HTERT RPE-1 (cell line): ENCODE measurements around the gene ERBIN.
"Not testable (repeated sequence)": the region's sequence is repeated elsewhere in the genome, so short reads cannot be mapped to it uniquely, and the experiment has no call there.

Experiments
- in situ Hi-C: fragments of 300-500 bp; cut with MboI; formaldehyde crosslinking; loops from 4 replicates; pipeline ENCODE4 v1.14.3; 2020; ENCODE audit warnings: low sequenced_read_pairs

ERBIN gene, protein sequence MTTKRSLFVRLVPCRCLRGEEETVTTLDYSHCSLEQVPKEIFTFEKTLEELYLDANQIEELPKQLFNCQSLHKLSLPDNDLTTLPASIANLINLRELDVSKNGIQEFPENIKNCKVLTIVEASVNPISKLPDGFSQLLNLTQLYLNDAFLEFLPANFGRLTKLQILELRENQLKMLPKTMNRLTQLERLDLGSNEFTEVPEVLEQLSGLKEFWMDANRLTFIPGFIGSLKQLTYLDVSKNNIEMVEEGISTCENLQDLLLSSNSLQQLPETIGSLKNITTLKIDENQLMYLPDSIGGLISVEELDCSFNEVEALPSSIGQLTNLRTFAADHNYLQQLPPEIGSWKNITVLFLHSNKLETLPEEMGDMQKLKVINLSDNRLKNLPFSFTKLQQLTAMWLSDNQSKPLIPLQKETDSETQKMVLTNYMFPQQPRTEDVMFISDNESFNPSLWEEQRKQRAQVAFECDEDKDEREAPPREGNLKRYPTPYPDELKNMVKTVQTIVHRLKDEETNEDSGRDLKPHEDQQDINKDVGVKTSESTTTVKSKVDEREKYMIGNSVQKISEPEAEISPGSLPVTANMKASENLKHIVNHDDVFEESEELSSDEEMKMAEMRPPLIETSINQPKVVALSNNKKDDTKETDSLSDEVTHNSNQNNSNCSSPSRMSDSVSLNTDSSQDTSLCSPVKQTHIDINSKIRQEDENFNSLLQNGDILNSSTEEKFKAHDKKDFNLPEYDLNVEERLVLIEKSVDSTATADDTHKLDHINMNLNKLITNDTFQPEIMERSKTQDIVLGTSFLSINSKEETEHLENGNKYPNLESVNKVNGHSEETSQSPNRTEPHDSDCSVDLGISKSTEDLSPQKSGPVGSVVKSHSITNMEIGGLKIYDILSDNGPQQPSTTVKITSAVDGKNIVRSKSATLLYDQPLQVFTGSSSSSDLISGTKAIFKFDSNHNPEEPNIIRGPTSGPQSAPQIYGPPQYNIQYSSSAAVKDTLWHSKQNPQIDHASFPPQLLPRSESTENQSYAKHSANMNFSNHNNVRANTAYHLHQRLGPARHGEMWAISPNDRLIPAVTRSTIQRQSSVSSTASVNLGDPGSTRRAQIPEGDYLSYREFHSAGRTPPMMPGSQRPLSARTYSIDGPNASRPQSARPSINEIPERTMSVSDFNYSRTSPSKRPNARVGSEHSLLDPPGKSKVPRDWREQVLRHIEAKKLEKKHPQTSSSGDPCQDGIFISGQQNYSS (N-terminal part only)

DNA sequence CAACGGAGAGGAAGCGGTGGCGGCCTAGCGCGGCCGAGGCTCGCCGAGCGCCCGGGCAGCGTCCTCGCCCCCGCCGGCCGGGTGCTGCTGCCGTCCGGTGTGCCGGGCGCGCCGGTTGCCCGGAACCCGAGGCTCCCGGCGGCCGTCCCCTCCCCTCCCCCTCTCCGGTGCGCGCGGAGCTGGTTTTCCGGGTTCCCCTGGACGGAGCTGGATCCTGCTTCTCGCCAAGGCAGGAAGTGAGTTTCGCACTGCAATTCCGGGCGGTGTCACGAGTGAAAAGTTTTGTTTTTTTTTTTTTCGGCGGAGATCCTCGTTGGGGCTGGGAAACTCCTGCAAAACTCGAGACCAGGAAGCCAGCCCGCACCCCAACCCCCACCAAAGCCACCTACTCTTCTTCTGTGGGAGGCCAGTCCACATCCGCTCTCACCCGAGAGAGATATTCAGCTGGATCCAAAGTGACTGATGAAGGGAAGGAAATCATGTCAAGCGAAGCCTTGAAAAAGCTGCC, at the start of gene ERBIN:
ERBIN (plus strand) TSS at position 300 of the 508 bp plus-strand sequence. CDS start 66,144 bp downstream, outside the sequence.
- in situ Hi-C loops: no loop called here

DNA sequence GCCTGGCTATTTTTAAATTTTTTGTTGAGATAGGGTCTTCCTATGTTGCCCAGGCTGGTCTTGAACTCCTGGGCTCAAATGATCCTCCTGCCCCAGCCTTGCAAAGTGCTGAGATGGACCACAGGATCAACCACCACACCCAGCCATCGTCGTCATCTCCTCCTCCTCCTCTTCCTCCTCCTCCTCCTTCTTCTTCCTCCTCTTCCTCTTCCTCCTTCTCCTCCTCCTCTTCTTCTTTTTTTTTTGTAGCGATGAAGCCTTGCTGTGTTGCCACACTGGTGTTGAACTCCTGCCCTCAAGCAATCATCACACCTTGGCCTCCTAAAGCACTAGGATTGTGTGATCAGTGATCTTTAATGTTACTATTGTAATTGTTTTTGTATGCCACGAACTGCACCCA, 49.4 kb upstream of the ERBIN start:
- in situ Hi-C loops: no loop called here

DNA sequence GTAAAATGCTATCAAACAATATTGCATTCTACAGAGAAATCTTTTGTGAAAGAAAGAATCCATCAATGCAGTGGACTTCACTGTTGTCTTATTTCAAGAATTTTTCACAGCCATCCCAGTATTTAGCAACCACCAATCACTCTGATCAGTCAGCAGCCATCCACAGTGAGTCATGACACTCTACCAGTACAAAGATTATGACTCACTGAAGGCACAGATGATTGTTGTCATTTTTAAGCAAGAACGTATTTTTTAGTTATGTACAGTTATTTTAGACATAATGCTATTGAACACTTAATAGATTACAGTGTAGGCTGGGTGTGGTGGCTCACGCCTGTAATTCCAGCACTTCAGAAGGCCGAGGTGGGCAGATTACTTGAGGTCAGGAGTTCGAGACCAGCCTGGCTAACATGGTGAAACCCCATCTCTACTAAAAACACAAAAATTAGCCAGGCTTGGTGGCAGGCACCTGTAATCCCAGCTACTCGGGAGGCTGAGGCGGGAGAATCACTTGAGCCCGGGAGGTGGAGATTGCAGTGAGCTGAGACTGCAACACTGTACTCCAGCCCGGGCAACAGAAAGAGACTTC, 46.6 kb upstream of the ERBIN start:
- in situ Hi-C loops: not testable (repeated sequence)

DNA sequence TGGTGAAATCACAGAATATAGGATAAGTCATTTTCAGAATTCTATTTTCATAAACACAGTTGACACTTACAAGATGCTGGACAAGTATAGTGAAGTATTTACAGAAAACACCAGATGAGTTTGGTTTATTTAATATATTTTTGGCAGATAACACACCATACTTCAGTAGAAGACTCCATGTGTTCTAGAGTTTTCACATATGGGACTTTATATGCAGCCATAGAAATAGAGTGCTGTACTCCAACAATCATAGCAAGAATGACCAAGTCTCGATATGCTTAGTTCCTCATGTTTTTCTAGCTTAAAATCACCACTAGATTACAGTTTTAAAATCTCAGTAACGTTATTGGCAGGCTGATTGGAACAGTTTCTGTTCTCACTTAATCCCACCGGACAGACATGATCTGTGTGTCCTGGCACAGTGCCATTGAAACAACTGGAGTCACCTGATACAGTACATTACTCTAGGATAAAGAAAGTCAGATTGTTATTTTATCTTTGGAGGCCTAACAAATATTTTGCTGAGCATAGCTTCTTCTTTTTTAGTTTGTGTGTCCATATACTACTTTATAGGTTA, 45.8 kb upstream of the ERBIN start:
- in situ Hi-C loops: no loop called here

DNA sequence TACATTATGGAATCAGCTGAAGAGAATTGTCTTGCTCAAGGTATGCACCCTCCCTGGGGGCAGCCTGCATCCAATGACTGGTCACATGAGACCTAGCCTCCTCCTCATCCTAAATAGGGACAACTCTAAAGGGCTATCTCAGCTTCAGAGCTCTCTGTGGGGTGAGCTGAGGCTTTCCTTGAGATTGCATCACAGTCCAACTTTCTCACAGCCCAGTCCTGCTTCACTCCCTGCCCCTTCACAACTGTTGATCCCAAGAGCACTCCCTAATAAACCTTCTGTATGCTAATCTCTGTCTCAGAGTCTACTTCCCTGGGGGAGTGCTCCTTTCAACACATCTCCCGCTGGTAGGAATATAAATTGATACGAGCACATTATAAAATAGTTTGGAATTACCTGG, 44.1 kb upstream of the ERBIN start:
- in situ Hi-C loops: no loop called here

DNA sequence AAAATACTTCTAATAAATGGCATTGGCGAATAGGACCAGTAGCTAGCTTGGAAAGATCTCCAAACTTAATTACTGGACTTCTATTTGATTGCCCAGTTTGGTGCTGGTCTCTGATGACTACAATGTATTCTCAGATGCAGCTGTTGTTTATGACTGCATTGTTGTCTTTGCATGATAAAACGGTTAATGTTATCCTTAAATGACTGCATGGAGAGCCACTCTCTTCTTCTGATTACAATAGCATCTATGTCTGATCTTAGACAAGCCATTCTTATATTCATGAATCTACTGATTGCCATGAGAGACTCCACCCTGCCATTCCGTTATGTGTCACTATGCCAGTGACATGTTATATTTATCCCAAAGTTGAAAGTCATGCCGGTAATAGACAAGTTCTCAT, 42.9 kb upstream of the ERBIN start:
- in situ Hi-C loops: no loop called here

DNA sequence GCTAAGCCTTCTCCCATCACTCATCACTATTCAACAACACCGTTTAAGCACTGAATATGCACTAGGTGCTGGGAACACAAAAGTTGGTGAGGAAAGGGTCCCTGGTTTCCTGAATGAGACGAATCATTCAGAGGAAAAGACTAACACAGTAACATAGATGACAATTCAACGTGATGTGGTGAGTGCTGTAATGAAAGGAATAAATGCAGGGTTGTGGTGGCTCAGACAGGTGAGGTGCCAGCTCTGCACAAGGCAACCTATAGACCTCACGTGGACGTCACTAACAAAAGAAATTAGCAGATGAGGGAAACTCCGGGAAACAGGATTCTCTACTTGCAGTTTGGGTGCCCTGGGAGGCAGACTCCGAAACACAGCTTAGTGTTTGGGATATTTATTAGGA, 40.0 kb upstream of the ERBIN start:
- in situ Hi-C loops: no loop called here

DNA sequence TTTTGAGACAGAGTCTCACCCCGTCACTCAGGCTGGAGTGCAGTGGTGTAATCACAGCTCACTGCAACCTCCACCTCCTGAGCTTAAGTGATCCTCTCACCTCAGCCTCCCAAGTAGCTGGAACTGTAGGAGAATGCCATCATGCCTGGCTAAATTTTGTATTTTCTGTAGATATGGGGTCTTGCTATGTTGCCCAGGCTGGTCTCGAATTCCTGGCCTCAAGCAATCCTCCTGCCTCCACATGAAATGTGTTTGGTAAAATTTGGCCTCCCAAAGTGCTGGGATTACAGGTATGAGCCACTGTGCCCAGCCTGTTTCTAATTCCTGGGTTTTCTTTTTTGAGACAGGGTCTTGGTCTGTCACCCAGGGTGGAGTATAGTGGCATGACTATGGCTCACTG, 34.4 kb upstream of the ERBIN start:
- in situ Hi-C loops: not testable (repeated sequence)

DNA sequence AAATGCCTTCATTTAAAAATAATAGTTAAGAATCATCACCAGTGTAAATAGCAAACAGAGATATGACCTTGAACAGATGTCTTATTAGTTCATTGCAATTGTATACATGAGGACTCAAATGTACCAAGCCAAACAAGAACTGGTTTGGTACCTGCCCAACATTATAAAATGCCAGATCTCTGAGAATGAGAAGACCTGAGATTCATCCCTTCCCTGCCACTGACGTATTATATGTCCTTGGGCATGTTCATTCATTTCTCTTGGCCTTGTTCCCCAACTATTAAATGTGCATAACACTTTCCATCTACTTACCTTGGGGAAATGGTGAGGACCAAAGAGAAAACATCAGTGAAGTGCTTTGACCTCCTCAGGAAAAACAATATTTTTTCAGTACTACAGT, 33.6 kb upstream of the ERBIN start:
- in situ Hi-C loops: no loop called here

DNA sequence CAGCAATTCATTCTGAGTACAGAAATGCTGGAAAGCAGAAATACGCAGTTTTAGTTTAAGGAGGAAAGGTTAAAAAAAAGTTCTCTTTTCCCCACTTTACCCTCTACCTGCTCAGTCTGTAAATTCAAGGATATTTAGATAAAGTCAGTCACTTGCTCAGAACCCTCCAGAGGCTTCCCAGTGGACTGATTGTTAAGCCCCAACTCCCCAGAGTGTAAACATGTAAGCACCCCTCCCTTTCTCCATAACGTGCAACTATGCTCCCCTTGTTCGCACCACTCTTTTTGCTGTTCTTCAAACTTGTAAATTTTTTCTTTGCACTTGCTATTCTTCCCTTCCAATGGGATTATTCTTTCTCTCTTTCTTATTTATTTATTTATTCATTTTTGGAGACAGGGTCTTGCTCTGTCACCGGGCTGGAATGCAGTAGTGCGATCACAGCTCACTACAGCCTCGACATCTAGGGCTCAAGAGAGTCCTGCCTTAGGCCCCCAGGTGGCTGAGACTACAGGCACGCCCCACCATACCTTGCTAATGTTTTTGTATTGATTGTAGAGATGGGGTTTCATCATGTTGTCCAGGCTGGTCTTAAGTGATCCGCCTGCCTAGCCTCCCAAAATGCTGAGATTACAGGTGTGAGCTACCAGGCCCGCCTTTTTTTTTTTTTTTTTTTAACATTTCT, 32.5 kb upstream of the ERBIN start:
- in situ Hi-C loops: no loop called here

DNA sequence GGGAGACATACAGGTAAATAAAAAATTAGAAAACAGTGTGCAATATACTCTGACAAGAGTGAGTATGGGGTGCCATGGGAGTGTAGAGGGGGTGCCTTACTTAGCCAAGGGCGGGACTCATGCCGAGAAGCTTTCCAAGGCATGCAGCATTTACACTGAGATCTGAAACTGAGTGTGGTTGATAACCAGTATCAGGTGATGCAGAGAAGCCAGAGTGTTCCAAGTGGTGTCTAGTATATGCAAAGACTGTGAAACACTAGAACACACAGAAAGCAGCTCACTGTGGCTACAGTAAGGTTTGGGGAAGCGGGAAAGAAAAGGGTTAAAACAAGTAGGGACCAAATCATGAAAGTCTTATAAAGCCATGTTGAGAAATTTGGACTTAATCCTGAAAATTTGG, 30.5 kb upstream of the ERBIN start:
- in situ Hi-C loops: no loop called here

DNA sequence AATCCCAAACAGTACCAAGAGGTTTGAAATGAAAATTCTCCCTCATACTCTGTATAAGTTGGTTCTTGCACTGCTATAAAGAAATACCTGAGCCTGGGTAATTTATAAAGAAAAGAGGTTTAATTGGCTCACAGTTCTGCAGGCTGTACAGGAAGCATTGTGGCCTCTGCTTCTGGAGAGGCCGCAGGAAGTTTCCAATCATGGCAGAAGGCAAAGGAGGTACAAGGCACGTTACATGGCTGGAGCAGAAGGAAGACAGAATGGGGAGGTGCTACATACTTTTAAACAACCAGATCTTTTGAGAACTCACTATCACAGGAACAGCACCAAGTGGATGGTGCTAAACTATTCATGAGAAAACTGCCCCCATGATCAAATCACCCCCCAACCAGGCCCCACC, 25.6 kb upstream of the ERBIN start:
- in situ Hi-C loops: no loop called here

DNA sequence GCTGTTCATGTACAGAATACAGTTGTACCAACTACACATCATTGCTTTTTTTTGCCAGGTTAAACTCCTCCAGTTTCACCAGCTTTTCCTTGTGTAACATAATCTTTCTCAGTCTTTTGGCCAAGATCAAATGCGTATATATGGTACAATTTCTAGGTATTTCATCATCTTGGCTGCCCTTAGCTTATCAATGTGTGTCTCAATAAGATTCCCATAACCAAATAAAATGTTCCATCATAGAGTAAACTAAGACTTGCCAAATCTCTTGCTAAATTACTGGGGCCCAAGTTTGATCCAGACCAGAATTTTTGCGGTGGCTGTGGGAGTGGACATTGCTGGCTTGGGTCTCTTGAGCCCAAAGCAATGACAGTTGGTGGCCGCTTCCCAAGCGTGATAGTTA, 24.3 kb upstream of the ERBIN start:
- in situ Hi-C loops: no loop called here

DNA sequence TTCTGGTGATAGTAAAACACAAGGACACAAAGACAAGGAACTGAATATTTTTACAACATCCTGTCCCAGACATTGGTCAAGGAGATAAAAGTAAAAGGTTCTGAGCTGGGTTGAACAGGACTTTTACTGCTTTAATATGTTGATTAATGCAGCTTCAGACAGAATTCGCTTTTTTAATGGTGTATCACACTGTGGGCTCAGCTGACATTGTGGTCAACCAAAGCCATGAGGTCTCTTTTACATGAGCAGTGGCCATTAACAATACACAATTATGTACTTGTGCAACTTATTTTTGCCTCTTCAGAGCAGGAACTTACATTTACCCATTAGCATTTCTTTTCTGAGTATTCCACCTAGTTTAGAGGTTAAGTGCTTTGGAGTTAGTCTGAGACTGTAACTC, 22.8 kb upstream of the ERBIN start:
- in situ Hi-C loops: no loop called here

DNA sequence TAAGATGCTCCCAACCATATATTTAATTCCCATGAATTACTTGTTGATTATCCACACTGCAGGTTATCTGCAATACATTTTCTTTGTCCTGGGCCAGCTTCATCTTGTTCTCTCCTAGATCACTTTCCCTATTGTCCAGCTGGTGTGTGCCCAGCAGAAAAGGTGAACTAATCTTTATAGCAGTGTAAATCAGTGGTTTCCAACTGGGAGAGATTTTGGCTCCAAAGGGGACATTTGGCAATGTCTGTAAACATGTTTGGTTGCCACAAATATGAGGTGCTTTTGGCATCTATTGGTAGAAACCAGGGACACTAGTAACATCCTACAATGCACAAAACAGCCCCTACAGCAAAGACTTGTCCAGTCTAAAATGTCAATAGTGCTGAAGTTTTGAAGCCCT, 20.1 kb upstream of the ERBIN start:
- in situ Hi-C loops: no loop called here

DNA sequence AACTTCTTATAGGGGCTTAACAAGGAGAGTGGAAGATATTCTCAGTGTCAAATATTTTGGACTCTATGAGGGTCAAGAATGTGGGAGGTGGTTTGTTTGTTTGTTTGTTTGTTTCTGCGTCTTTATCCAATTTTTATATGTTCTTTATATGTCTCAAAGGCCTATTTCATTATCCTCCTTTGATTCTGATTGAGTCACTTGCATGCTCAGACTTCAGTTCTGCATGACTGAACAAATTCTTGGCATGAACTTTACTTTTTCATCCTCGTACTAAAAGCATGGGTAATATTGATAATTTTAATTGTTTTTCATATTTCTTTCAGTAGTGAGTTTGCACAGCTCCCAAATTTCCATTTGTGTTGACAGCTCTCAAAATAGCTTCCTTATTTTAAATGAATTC, 19.2 kb upstream of the ERBIN start:
- in situ Hi-C loops: no loop called here

DNA sequence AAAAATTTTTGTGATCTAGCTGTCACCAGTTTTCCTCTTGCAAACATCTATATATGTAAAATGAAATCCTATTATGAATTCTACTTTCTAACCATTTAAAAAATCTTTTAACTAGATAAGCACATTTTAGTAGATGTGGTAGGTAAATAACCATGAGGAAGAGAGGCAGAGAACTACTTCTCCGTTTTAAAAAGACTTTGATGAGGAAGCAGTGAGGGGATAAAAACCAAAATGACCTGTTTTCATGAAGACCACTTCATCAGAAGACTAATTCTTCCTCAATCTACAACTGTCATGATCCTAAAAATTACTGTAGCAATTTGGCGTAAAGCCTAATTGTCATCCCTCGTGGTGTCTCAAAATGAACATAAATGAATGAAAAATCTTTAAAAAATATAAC, 15.7 kb upstream of the ERBIN start:
- in situ Hi-C loops: no loop called here

DNA sequence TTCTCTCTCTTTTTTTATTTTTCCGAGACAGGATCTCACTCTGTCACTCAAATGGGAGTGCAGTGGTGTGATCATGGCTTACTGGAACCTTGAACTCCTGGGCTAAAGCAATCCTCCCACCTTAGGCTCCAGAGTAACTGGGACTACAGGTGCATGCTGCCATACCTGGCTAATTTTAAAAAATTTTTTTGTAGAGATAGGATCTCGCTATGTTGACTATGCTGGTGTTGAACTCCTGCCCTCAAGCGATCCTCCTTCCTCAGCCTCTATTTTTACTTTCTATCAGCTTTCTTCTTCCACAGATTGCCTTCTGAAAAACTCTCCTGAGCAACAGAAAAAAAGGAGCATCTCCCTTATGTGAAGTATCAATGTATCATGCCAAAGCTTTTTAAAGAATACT, 14.1 kb upstream of the ERBIN start:
- in situ Hi-C loops: no loop called here

DNA sequence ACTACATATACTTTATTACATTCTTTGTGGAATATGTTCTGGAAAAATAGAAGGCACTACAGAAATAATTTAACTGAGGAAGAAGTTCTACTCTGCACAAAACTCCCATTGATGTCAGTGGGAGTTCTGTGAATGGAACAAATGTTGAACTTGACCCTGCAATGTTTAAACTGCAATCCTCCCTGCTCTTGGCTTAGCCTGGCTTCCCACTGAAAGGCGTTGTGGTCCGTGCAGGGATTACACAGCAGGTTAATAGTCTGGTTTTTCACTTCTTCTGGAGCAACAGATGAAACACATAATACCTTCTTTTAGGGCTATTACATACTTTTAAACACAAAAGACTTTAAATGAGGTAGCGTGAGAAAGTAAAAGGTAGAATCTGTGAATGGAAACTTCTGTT, 12.9 kb upstream of the ERBIN start:
- in situ Hi-C loops: no loop called here

DNA sequence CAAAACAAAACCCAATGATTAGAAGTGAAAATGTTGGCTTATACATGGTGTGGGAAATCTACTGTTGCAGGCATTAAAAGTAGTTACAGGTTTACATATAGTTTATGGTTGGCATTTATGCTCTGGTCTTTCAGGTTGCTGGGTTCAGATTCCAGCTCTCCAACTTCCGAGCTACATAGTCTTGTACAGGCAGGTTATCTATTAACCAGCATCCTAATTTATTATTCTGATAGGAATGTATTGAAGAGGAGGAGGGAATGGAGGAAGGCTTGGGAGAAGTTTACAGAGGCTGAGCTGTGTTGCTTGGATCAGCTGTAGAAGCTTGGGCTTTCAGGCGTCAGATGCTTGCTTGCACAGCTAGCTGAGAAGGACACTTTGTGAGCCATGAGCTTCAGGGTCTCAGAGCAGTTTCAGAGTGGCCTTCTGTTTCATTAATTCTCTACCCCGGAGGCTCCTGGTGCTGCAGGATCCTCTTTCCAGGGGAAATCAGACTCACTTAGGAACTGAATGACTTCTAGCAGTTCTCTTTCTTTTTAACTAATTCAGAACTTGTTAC, 11.7 kb upstream of the ERBIN start:
- in situ Hi-C loops: no loop called here
